Mammary epithelial cell (primary cell): ENCODE results near the gene SVIL.
"Not testable (repeated sequence)": the region's sequence is repeated elsewhere in the genome, so short reads cannot be mapped to it uniquely, and the experiment has no call there.

Source experiments
- EZH2 ChIP-seq: IDR thresholded peaks from 2 replicates; pipeline ENCODE4 v1.6.1; 2012; ENCODE audit warnings: low read length, inconsistent platforms, borderline replicate concordance
- TF ChIP-seq, protein P1 (sequence below), 2 donors: IDR thresholded peaks in 1 of 2; conservative IDR thresholded peaks in 1 of 2; 2 replicates each; pipeline ENCODE4 v1.5.1; 2011 to 2012; ENCODE audit warnings: inconsistent platforms in 2 of 2, low read length in 2 of 2, mild to moderate bottlenecking in 2 of 2, control low read depth in 1 of 2, low read depth in 1 of 2; ENCODE audit not compliant: insufficient read depth in 1 of 2; ENCODE audit errors: extremely low read depth in 1 of 2

GRCh38 chr10:29510483-29511157 lies 124.2 kb downstream of the SVIL start:
- TF ChIP-seq, protein P1, sequence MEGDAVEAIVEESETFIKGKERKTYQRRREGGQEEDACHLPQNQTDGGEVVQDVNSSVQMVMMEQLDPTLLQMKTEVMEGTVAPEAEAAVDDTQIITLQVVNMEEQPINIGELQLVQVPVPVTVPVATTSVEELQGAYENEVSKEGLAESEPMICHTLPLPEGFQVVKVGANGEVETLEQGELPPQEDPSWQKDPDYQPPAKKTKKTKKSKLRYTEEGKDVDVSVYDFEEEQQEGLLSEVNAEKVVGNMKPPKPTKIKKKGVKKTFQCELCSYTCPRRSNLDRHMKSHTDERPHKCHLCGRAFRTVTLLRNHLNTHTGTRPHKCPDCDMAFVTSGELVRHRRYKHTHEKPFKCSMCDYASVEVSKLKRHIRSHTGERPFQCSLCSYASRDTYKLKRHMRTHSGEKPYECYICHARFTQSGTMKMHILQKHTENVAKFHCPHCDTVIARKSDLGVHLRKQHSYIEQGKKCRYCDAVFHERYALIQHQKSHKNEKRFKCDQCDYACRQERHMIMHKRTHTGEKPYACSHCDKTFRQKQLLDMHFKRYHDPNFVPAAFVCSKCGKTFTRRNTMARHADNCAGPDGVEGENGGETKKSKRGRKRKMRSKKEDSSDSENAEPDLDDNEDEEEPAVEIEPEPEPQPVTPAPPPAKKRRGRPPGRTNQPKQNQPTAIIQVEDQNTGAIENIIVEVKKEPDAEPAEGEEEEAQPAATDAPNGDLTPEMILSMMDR (conservative IDR thresholded peaks at IDR 0.05 in 1 of 2, IDR thresholded peaks at IDR 0.05 in 1 of 2; ENCODE audit: extremely low read depth in 1 of 2, insufficient read depth in 1 of 2, low read depth in 1 of 2, low read length in 2 of 2): not testable (repeated sequence)
- not testable (repeated sequence) for TF ChIP-seq EZH2
